Ishikawa (cell line): ENCODE data around the gene RNU5B-1.

Experiments used
- CEBPB ChIP-seq: IDR thresholded peaks from 2 replicates; pipeline ENCODE4 v1.6.1; 2012
- CREB1 ChIP-seq: IDR thresholded peaks from 2 replicates; pipeline ENCODE4 v1.6.1; 2012; ENCODE audit warnings: low read depth
- EGR1 ChIP-seq: IDR thresholded peaks from 2 replicates; pipeline ENCODE4 v1.6.1; 2012
- EP300 ChIP-seq: IDR thresholded peaks from 2 replicates; pipeline ENCODE4 v1.6.1; 2012; ENCODE audit warnings: borderline replicate concordance
- FOXM1 ChIP-seq: IDR thresholded peaks from 2 replicates; pipeline ENCODE4 v1.6.1; 2012; ENCODE audit warnings: low read depth, borderline replicate concordance
- NFIC ChIP-seq: IDR thresholded peaks from 2 replicates; pipeline ENCODE4 v1.6.1; 2012
- RAD21 ChIP-seq: IDR thresholded peaks from 2 replicates; pipeline ENCODE4 v1.6.1; 2012; ENCODE audit warnings: low read depth
- TAF1 ChIP-seq: IDR thresholded peaks from 2 replicates; pipeline ENCODE4 v1.6.1; 2012; ENCODE audit warnings: low read depth, mild to moderate bottlenecking
- TCF12 ChIP-seq: IDR thresholded peaks from 2 replicates; pipeline ENCODE4 v1.6.1; 2012; ENCODE audit warnings: low read depth
- TEAD4 ChIP-seq: IDR thresholded peaks from 2 replicates; pipeline ENCODE4 v1.6.1; 2012
- YY1 ChIP-seq: IDR thresholded peaks from 2 replicates; pipeline ENCODE4 v1.6.1; 2012; ENCODE audit warnings: low read depth
- ZBTB7A ChIP-seq: IDR thresholded peaks from 2 replicates; pipeline ENCODE4 v1.6.1; 2012; ENCODE audit warnings: low read depth
- TF ChIP-seq, protein P1 (sequence below): IDR thresholded peaks from 2 replicates; pipeline ENCODE4 v1.6.1; 2012; ENCODE audit warnings: low read depth, mild to moderate bottlenecking
- TF ChIP-seq, protein P2 (sequence below): IDR thresholded peaks from 2 replicates; pipeline ENCODE4 v1.6.1; 2012
- TF ChIP-seq, protein P3 (sequence below): IDR thresholded peaks from 2 replicates; pipeline ENCODE4 v1.6.1; 2012

The RNU5B-1 gene

DNA sequence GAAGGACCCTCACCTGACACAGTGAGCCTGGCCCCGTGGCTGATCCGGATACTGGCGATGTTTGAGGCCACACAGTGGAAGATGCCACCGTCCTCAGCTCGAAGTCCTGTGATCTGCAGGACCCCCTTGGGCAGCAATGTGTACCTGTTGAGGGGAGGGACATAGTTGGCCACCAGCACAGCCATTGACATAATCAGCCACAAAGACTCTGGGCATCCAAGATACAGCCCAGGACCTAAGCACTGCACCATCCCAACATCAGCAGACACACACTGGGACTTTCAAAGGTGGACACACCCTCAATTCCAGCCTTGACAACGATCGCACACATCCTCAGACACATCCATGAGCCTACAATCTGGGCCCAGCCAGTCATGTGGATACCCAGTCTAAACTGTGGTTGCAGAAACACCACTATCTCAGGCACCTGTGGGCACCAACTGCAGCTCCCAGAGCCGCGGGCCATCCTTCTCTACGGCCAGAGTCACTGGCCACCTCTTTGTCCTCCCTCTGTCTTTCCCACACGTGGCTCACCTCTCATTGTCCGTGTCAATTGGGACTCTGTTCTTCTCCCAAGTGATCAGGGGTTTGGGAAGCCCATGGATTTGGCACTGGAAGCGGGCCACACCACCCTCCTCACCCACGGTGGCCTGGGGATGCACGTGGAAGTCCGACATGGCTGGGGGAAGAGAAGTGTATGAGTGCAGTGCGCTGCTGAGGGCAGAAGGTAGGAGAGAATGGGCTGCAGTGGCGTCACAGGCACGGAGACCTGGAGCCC is 31.0 kb downstream of the RNU5B-1 start:
- no peak for TF ChIP-seq EGR1

DNA sequence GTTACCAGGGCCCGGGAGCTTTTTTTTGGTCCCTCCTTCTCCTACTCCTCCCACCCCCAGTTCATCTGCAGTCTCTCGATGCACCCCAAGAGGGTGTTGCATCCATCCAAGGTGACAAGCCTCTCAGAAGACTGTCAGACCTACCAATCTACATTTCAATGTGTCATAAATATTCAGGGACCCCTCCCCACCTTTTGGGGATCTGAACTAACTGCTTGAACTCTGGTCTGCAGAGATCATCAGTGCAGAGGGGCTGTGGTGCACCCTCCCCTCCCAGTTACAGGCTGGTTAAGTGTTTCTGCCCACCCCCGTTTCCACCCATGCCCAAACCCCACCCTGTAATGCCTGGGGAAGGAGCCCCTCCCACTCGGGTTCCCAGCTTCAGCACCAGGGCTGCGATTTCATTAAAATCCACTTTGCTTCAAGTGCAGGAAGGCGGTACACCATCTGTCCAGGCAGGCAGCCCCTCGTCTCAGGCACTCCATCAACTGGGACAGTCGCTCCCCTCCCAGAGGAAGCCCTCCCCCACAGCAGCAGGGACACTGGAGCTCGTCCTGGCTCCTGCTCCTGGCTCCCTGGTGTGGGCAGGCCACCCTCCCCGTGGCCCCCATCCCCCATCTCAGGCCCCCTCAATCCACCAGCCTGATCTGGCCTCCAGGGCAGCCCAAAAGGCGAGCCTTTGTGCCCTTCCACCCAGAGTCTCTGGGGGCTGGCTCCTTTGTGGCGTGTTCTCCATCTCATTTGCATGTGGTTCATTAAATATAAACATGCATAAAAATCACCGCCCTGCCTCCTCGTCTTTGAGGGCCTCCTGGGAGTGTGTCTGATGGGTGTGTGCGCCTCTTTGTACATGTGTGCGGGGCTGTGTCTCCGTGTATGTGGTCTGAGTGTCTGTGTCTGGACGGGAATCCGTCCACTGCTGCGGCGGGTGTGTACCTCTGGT is 32.3 kb downstream of the RNU5B-1 start:
- TF ChIP-seq TAF1 (no peak), FOXM1 (no peak), EGR1 (no peak), TCF12 (no peak), TEAD4 (no peak), CREB1 (no peak), NFIC (no peak), YY1 (no peak)
- TF ChIP-seq, protein P1, sequence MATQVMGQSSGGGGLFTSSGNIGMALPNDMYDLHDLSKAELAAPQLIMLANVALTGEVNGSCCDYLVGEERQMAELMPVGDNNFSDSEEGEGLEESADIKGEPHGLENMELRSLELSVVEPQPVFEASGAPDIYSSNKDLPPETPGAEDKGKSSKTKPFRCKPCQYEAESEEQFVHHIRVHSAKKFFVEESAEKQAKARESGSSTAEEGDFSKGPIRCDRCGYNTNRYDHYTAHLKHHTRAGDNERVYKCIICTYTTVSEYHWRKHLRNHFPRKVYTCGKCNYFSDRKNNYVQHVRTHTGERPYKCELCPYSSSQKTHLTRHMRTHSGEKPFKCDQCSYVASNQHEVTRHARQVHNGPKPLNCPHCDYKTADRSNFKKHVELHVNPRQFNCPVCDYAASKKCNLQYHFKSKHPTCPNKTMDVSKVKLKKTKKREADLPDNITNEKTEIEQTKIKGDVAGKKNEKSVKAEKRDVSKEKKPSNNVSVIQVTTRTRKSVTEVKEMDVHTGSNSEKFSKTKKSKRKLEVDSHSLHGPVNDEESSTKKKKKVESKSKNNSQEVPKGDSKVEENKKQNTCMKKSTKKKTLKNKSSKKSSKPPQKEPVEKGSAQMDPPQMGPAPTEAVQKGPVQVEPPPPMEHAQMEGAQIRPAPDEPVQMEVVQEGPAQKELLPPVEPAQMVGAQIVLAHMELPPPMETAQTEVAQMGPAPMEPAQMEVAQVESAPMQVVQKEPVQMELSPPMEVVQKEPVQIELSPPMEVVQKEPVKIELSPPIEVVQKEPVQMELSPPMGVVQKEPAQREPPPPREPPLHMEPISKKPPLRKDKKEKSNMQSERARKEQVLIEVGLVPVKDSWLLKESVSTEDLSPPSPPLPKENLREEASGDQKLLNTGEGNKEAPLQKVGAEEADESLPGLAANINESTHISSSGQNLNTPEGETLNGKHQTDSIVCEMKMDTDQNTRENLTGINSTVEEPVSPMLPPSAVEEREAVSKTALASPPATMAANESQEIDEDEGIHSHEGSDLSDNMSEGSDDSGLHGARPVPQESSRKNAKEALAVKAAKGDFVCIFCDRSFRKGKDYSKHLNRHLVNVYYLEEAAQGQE, result no peak
- TF ChIP-seq, protein P2, sequence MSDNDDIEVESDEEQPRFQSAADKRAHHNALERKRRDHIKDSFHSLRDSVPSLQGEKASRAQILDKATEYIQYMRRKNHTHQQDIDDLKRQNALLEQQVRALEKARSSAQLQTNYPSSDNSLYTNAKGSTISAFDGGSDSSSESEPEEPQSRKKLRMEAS, result no peak

DNA sequence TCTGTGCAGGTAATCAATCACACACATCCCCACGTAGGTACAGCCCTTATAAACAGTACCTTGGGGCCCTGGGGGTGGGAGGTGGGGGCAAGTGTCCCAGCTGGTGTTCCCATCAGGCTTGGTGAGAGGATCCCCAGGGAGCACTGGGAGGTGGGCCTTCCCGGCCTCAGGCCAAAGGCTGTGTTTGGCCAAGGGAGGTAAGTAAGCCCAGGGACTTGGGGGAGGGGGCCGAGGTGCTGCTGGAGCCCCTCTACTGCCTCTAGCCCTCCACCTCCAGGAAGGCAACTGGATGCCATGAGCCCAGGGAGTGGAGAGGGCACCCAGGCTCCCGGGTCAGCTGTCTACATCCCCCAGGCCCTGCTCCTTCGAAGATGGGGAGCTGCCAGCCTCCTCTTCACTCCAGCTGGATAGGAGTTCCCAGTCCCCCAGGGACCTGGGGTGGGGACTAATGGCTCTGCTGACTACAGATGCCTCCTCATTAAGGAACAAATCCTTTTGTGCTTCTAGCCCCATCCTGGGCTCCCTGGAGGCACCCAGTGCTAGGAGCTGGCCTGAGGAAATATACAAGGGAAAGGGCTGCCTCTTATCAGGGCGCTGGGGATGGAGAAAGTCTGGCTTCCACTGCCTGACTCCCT is 33.1 kb downstream of the RNU5B-1 start:
- no peak for TF ChIP-seq RAD21
- no peak for TF ChIP-seq NFIC
- TF ChIP-seq FOXM1, result no peak
- no peak for TF ChIP-seq TEAD4
- TF ChIP-seq YY1, result no peak

DNA sequence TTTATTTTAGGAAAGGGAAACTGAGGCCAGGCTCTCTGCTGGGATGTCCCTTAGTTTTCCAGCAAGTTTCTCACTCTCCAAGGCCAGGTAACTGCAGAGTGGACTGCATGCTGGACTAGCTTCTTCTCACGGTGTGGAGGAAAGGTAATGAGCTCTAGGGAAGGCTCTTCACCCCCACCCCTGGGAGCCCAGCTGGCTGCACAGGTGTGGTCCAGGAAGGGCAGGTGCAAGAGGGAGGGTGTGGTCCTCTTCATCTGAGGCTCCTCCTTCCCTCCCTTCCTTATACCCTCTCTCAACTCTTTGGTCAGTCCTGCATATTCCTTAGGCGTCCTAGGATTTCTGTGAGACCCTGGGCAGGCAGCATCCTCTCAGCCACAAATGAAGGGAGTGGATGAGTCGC is 33.9 kb downstream of the RNU5B-1 start:
- TF ChIP-seq RAD21 (no peak), FOXM1 (no peak), CEBPB (no peak), ZBTB7A (no peak), EGR1 (no peak), TCF12 (no peak), CREB1 (no peak)
- TF ChIP-seq, protein P3, sequence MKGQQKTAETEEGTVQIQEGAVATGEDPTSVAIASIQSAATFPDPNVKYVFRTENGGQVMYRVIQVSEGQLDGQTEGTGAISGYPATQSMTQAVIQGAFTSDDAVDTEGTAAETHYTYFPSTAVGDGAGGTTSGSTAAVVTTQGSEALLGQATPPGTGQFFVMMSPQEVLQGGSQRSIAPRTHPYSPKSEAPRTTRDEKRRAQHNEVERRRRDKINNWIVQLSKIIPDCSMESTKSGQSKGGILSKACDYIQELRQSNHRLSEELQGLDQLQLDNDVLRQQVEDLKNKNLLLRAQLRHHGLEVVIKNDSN, result no peak

DNA sequence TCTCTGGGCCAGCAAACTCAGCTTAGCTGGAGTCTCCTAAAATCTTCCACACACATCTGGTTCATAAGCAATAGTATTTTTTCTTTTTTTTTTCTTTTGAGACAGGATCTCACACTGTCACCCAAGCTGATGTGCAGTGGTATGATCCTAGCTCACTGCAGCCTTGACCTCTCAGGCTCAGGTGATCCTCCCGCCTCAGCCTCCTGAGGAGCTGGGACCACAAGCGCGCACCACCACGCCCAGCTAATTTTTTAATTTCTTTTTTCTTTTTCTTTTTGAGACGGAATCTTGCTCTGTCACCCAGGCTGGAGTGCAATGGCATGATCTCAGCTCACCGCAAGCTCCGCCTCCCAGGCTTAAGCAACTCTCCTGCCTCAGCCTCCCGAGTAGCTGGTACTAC is 34.3 kb downstream of the RNU5B-1 start:
- TF ChIP-seq RAD21 (no peak), EGR1 (no peak), YY1 (no peak), CREB1 (no peak), TCF12 (no peak), TAF1 (no peak), FOXM1 (no peak), TEAD4 (no peak), ZBTB7A (no peak), CEBPB (no peak), NFIC (no peak), EP300 (no peak)
- TF ChIP-seq, protein P2, result no peak
- TF ChIP-seq, protein P1, result no peak
- TF ChIP-seq, protein P3, result no peak
